Stomach (tissue), 4 donors: Measurements from ENCODE around the gene PHOX2A.

Source experiments
- EP300 ChIP-seq: sonication (generic); formaldehyde crosslinking; IDR thresholded peaks from one replicate; pipeline ENCODE4 v1.6.1; 2017; ENCODE audit warnings: antibody characterized with exemption
- POLR2A ChIP-seq, 4 donors: fragments of 450-650 bp; IDR thresholded peaks; one replicate each; pipeline ENCODE4 v1.6.1; 2016; ENCODE audit warnings: antibody characterized with exemption in 4 of 4, control low read depth in 2 of 4, mild to moderate bottlenecking in 1 of 4, moderate library complexity in 1 of 4
- POLR2AphosphoS5 ChIP-seq, 3 donors: sonication (generic); formaldehyde crosslinking; IDR thresholded peaks; one replicate each; pipeline ENCODE4 v1.6.1; 2016; ENCODE audit warnings: antibody characterized with exemption in 3 of 3
- TF ChIP-seq, protein P1 (sequence below), 7 experiments: fragments of 450-650 bp in 4 of 7; fragments of 200-600 bp in 3 of 7; sonication (generic) in 3 of 7; IDR thresholded peaks; one replicate each; pipeline ENCODE4 v1.5.1; 2016 to 2019; ENCODE audit warnings: antibody characterized with exemption in 7 of 7, control low read depth in 2 of 7, mild to moderate bottlenecking in 1 of 7

DNA sequence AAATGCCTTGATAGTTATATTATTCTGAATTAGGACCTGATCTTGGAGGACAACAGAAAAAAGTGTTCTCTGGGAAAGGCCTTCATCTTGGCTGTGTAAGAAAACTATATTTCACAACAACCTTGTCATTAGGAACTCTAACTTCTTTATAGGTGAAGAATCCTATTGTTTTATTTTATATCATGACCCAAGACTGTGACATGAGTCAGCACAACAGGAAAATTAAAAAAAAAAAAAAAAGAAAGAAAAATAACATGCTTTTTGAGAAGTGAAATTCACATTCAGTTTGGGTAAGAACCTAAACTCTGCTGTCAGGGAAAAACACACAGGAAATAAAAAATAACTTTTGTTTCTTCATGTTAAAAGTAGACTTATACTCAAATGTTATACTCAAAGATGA, 39.1 kb downstream of the PHOX2A start:
- TF ChIP-seq EP300: no peak
- TF ChIP-seq, protein P1, sequence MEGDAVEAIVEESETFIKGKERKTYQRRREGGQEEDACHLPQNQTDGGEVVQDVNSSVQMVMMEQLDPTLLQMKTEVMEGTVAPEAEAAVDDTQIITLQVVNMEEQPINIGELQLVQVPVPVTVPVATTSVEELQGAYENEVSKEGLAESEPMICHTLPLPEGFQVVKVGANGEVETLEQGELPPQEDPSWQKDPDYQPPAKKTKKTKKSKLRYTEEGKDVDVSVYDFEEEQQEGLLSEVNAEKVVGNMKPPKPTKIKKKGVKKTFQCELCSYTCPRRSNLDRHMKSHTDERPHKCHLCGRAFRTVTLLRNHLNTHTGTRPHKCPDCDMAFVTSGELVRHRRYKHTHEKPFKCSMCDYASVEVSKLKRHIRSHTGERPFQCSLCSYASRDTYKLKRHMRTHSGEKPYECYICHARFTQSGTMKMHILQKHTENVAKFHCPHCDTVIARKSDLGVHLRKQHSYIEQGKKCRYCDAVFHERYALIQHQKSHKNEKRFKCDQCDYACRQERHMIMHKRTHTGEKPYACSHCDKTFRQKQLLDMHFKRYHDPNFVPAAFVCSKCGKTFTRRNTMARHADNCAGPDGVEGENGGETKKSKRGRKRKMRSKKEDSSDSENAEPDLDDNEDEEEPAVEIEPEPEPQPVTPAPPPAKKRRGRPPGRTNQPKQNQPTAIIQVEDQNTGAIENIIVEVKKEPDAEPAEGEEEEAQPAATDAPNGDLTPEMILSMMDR (IDR thresholded peaks at IDR 0.05): no peak
- TF ChIP-seq POLR2A (IDR thresholded peaks at IDR 0.05): no peak
- no peak for TF ChIP-seq POLR2AphosphoS5 (IDR thresholded peaks at IDR 0.05)
